Stimulated activated CD4-positive, alpha-beta T cell treated with anti-CD3 and anti-CD28 coated beads, Interleukin-15, amount 100 ng/mL, for 1 hour (primary cell): ENCODE data around the gene PPP6R2.

Source experiments
- DNase-seq, 2 donors: peaks; one replicate each; pipeline ENCODE4 v3.0.0-alpha.2; 2020; ENCODE audit warnings: low read depth in 1 of 2, low spot score in 1 of 2

The PPP6R2 gene

GRCh38 chr22:50464451-50464850 is 121.3 kb downstream of the PPP6R2 start:
- no peak for DNase-seq

GRCh38 chr22:50465066-50465930 is 122.2 kb downstream of the PPP6R2 start:
- DNase-seq = no peak

GRCh38 chr22:50467341-50467740 is 124.2 kb downstream of the PPP6R2 start:
- DNase-seq = no peak

GRCh38 chr22:50467773-50468440 is 124.8 kb downstream of the PPP6R2 start:
- DNase-seq = no peak

GRCh38 chr22:50468626-50469025 is 125.5 kb downstream of the PPP6R2 start:
- no peak for DNase-seq

GRCh38 chr22:50469377-50470305 is 126.5 kb downstream of the PPP6R2 start:
- peak; percentile 81 to 94 for DNase-seq

- DNase-seq = no peak
These were observed 127.4 kb downstream of the PPP6R2 start for GRCh38 chr22:50470491-50470890.

GRCh38 chr22:50471197-50471847 is 128.2 kb downstream of the PPP6R2 start:
- DNase-seq = no peak

GRCh38 chr22:50471962-50472361 is 128.8 kb downstream of the PPP6R2 start:
- DNase-seq = no peak

- DNase-seq = no peak
These were observed 130.0 kb downstream of the PPP6R2 start for GRCh38 chr22:50473088-50473487.

GRCh38 chr22:50473855-50474671 is 130.9 kb downstream of the PPP6R2 start:
- DNase-seq = no peak

- DNase-seq = peak; percentile 81 to 83
These were observed 131.9 kb downstream of the PPP6R2 start, which contains the start of gene SBF1 for GRCh38 chr22:50474710-50475651. SBF1 (minus strand) TSS chr22:50475035; CDS start chr22:50474840, 195 bp downstream.

- DNase-seq = no peak
These were observed 132.5 kb downstream of the PPP6R2 start for GRCh38 chr22:50475652-50476002.

GRCh38 chr22:50476868-50477267 is 133.7 kb downstream of the PPP6R2 start:
- no peak for DNase-seq

- no peak for DNase-seq
These were observed 134.8 kb downstream of the PPP6R2 start for GRCh38 chr22:50477923-50478322.

GRCh38 chr22:50479721-50480120 is 136.6 kb downstream of the PPP6R2 start:
- DNase-seq = no peak

GRCh38 chr22:50481045-50481439 is 137.9 kb downstream of the PPP6R2 start:
- DNase-seq = no peak

GRCh38 chr22:50481440-50482106 is 138.4 kb downstream of the PPP6R2 start, which contains the start of gene ADM2:
ADM2 (plus strand) TSS chr22:50481543; CDS start chr22:50481848, 305 bp downstream.
- DNase-seq = peak; percentile 50 to 60
